Urothelium cell line (cell line): Measurements from ENCODE around the gene GRAMD1B.
"Not testable (repeated sequence)": the region's sequence is repeated elsewhere in the genome, so short reads cannot be mapped to it uniquely, and the experiment has no call there.

Experiments
- DNase-seq: peaks from one replicate; pipeline ENCODE4 v3.0.0; 2011; ENCODE audit warnings: low spot score, mixed read lengths
- FAIRE-seq: peaks from 2 replicates; lab custom pipeline; 2011; peaks lifted over from hg19 to GRCh38; lab: Jason Lieb, UNC

GRAMD1B gene

GRCh38 chr11:123439616-123440015, 9.5 kb downstream of the GRAMD1B start:
- FAIRE-seq (no peak), DNase-seq (no peak)

DNA sequence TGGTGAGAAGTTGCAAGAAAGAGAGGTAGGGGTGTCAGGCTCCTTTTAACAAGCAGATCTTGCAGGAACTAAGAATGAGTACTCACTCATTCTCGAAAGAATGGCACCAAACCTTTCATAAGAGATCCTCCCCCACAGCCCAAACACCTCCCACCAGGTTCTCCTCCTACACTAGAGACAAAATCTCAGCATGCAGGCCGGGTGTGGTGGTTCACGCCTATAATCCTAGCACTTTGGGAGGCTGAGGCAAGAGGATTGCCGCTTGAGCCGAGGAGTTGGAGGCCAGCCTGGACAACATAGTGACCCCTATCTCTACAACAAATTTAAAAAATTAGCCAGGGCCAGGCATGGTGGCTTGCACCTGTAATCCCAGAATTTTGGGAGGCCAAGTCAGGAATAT, 11.1 kb downstream of the GRAMD1B start:
- FAIRE-seq: no peak

DNA sequence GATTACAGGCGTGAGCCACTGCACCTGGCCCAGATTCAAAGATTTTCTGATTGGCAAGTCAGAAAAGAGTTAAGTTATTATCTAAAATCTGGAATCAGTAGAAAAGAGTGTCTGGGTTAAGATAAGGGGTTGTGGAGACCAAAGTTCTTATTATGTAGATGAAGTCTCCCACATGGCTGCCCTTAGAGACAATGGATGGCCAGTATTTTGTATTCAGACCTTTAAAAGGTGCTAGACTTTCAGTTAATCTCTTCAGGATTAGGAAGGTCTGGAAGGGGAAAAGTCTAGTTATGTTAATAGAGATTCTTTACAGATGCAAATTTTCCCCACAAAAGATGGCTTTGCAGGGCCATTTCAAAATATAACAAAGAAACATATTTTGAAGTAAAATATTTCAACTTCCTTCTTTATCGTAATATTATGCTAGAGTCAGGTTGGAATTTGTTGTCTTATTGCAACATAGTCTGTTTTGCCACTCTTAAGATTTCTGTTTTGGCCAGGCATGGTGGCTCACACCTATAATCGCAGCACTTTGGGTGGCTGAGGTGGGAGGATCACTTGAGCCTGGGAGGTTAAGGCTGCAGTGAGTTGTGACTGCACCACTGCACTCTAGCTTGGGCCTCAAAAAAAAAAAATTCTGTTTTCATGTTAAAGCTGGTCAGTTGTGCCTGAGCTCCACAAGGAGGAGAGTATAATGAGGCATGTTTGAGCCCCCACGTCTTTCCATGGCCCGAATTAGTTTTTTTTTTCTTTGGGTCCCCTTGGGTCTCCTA, 14.0 kb downstream of the GRAMD1B start:
- FAIRE-seq: no peak
- no peak for DNase-seq

More for the DNA sequence above, 11.1 kb downstream of the GRAMD1B start:
- no peak for DNase-seq

DNA sequence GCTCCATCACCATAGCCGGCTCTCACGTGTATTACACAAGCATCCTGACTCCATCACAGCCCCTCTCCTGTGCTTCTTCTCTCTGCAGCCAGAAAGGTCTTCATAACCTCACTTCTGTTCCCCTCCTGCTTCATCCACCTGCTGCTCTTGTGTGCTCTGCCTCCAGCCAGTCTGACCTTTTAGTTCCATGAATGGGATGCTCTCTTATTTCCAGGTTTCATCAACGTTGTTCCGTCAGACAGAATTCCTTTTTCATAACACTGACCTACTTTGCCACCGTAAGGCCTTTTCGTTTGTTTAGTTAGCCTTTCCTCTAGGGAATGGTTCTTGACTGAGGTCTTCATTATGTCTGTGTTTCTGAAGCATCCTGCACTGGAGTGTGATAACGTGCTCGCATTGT, 18.8 kb downstream of the GRAMD1B start:
- DNase-seq (no peak), FAIRE-seq (no peak)

GRCh38 chr11:123449436-123449835, 19.4 kb downstream of the GRAMD1B start:
- no peak for FAIRE-seq
- DNase-seq: no peak

DNA sequence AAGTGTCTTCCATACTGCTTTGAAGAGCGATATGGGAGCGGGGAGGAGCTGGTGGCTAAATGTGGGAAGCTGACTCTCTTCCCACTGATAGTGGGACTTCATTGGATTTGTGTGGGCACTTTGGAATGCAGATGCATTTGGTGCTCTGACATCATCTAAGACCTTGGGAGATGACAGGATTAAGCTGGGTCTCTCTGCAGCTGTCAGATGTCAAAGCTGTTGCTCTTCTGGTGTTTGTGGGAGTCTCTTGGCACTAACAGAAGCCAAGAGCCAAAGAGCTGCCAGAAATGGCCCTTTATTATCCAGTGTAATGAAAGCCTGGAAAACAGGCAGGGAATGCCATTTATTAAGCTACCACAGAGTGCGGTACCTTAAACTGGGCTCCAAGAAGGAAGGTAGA, 20.6 kb downstream of the GRAMD1B start:
- no peak for DNase-seq
- no peak for FAIRE-seq

DNA sequence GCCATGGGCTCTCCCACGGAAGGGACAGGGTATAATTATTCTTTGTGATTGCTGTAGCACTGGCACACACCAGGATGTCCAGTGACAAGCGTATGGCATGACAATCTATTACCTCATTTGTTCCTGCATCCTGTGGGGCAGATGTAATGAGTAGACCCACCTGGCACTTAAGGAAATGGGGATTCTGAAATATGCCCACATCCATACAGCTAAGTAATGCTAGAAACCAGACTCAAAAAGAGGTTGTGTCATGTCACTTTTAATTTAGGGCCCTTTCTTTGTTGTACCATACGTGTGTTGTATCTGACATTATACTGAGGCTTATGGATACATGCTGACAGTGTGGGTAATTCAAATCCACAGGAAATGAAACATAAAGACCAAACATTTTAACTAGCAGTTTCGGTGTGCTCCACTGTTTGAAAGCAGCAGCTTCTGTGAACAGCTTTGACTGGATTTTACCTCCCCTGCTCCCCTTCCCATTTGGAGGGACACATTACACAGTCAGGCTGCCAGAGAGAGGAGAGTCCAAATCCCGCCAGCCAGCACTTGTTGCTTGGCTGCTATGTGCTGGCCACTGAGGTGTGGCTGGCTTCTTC, 21.2 kb downstream of the GRAMD1B start:
- FAIRE-seq (no peak), DNase-seq (no peak)

- FAIRE-seq (no peak), DNase-seq (no peak)
Measured at GRCh38 chr11:123452794-123453193, 22.7 kb downstream of the GRAMD1B start.

GRCh38 chr11:123454060-123454651, 24.1 kb downstream of the GRAMD1B start:
- DNase-seq: peak; percentile 58

GRCh38 chr11:123454796-123455195, 24.7 kb downstream of the GRAMD1B start:
- FAIRE-seq (no peak), DNase-seq (no peak)

More at GRCh38 chr11:123454060-123454651, 24.1 kb downstream of the GRAMD1B start:
- FAIRE-seq: no peak

DNA sequence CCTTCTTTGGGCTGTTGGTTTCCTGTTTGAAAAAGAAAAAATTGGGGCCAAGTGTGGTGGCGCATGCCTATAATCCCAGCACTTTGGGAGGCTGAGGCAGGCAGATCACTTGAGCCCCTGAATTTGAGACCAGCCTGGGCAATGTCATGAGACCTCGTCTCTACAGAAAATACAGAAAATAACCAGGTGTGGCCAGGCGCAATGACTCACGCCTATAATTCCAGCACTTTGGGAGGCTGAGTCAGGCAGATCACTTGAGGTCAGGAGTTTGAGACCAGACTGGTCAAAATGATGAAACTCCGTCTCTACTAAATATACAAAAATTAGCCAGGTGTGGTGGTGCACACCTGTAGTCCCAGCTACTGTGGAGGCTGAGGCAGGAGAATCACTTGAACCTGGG, 26.4 kb downstream of the GRAMD1B start:
- DNase-seq, FAIRE-seq: not testable (repeated sequence)

- FAIRE-seq: no peak
- DNase-seq: no peak
Measured at GRCh38 chr11:123457187-123457770, 27.2 kb downstream of the GRAMD1B start.

GRCh38 chr11:123458501-123458900, 28.4 kb downstream of the GRAMD1B start:
- DNase-seq: no peak
- FAIRE-seq: no peak

DNA sequence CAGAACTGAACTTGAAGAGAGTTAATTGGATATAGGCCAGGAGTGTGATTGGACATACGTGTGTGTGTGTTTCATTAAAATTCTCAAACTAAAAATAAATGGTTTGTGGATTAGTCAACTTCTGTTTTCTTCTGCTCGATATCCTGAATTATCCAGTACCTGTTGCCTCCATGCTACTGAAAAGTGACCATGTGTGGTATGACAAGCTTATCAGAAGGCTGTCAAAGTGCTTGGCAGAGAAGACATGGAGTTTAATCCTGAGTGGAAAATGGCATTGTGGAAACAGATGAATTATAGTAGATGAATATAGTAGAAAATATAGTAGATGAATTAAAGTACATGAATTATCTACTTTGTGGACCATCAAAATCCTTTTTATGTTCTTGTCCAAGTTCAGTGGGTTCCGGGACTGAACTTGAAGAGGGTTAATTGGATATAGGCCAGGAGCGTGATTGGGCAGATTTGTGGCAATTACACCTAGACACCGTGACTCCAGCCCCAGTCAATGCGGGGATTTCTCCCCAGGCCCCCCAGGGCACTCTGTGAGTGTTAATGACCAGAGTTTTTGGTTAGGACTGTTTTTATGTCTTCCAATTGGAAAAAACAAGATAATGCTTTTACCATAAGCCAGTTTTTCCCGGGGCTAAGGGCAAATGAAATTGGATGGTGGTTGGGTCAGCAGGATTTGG, 30.1 kb downstream of the GRAMD1B start:
- no peak for FAIRE-seq
- DNase-seq: no peak

DNA sequence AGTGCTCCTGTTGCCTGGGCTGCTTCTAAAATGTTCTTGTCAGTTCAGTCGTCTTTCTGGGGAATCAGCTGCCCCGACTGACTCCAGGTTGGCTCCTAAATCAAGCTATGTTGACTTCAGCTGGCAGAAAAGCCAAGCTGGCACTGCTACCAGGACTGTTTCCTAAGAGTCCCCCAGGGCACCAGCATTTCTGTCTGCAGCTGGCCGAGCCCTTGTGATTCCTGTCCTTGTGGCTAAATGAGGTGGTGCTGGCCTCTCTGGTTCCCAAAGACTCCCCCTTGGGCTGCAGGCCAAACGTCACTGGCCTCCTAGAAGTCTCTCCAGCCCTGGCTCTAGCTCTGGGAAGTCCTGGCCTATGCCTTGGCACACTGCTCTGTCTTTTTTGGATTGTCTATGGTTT, 31.1 kb downstream of the GRAMD1B start:
- DNase-seq: no peak
- FAIRE-seq: no peak

GRCh38 chr11:123465667-123466066, 35.6 kb downstream of the GRAMD1B start:
- FAIRE-seq: not testable (repeated sequence)

GRCh38 chr11:123466172-123466571, 36.1 kb downstream of the GRAMD1B start:
- DNase-seq, FAIRE-seq: not testable (repeated sequence)

More at GRCh38 chr11:123465667-123466066, 35.6 kb downstream of the GRAMD1B start:
- not testable (repeated sequence) for DNase-seq

- FAIRE-seq (no peak), DNase-seq (no peak)
Measured at GRCh38 chr11:123469089-123469488, 39.0 kb downstream of the GRAMD1B start.

- no peak for DNase-seq
- no peak for FAIRE-seq
Measured at GRCh38 chr11:123469586-123469985, 39.5 kb downstream of the GRAMD1B start.

DNA sequence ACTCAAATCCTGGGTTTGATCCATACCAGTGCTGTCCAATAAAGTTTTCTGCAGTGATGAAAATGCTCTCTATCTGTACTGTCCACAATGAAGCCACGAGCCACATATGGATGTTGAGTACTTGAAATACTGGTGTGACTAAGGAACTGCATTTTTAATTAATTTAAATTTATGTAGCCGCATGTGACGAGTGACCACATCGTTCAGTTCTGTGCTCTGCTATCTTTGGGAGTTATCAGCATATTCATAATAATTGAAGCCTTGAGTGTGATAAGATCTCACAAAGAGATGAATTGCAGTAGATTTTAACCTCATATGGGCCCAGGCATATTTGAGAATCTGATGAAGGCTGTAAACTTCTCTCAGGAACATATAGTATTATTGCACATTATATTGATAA, 40.8 kb downstream of the GRAMD1B start:
- FAIRE-seq (no peak), DNase-seq (no peak)
